NK-92 (cell line): ENCODE data around the gene DAP.
"Not testable (repeated sequence)": the region's sequence is repeated elsewhere in the genome, so short reads cannot be mapped to it uniquely, and the experiment has no call there.

Experiments
- DNase-seq: peaks from one replicate; lab custom pipeline; 2025; ENCODE audit not compliant: unreplicated experiment; lab: John Stamatoyannopoulos, UW

The DAP gene, protein sequence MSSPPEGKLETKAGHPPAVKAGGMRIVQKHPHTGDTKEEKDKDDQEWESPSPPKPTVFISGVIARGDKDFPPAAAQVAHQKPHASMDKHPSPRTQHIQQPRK

GRCh38 chr5:10761185-10761932, at the start of gene DAP:
Gene DAP (minus strand): TSS chr5:10761234. CDS start chr5:10761068, 166 bp downstream.
- DNase-seq: peak; percentile 33

- DNase-seq: no peak
Observed at GRCh38 chr5:10808347-10809226, 47.6 kb upstream of the DAP start.

GRCh38 chr5:10801931-10802666, 41.1 kb upstream of the DAP start:
- DNase-seq: no peak

DNA sequence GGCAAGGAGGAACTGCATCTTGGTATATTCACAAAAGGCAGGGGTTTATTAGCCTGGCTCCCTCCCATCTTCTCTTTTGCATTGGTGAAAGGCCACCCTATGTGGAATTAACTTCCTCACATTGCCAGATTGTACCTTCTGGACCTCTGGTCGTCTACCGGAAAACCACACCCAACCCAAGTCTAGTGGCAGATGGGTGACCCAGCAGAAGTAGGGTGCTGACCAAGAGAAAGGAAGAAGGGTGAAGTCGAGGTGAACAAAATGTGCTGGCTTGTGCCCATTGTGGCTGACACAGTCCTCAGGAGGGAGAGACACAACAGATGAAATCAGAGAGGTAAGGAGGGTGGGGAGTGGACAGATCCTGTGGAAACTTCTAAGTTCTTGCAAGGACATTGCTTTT, 39.8 kb upstream of the DAP start:
- no peak for DNase-seq

GRCh38 chr5:10797261-10797660, 36.2 kb upstream of the DAP start:
- no peak for DNase-seq

GRCh38 chr5:10793785-10794184, 32.8 kb upstream of the DAP start:
- DNase-seq: no peak

DNA sequence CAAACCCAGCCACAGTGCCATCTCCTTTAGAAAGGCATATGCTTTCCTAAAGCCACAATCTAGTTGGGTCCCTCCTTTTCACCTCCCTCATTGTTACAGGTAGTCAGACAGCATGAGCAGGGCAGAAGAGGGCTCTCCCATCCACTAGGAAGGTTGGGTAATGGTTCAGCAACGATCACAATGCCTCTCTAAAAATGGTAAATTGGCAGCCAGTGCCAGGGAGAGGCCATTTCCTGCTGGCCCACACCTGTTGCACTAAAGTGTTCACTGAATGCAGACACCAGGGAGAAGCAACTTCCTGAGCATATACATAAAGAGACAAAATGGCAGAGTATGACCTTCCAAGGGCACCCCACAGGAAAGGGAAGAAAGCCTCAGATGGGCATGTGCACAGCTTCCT, 31.3 kb upstream of the DAP start:
- DNase-seq: no peak

DNA sequence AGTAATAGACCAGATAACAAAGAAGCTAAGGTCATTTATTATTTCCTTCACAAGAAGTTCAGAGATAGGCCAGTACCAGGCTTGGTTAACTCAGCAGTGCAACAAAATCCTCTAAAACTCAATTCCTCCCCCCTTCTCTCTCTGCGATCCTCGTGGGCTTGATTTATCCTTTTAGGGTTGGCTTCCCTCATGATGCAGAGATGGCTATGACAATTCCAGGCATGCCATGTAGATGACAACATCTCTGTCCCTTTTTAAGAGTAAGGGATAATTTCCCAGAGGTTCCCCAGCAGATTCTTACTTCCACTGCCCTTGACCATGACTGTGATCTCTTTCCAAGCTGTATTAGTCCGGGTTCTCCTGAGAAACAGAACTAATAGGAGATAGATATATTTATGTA, 28.7 kb upstream of the DAP start:
- no peak for DNase-seq

GRCh38 chr5:10789021-10789420, 28.0 kb upstream of the DAP start:
- no peak for DNase-seq

DNA sequence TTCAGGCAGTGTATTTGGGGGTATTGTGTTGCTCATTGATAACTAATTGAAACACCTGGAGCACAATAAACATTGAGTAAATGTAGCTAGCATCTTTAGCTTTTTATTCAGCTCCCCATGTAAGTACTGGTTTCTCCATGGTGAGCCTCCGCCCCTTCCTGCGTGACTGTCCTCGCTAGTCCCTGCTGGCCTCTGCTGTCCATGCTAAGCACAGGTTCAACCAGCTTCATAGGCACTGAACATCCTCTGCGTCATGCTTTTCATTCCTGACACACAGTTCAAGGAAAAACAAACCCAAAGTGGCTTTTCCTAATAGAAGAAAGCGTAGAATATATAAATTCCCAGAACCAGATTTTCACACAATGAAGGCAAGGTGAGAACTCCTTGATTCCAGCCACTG, 27.3 kb upstream of the DAP start:
- no peak for DNase-seq

GRCh38 chr5:10786835-10787234, 25.8 kb upstream of the DAP start:
- no peak for DNase-seq

DNA sequence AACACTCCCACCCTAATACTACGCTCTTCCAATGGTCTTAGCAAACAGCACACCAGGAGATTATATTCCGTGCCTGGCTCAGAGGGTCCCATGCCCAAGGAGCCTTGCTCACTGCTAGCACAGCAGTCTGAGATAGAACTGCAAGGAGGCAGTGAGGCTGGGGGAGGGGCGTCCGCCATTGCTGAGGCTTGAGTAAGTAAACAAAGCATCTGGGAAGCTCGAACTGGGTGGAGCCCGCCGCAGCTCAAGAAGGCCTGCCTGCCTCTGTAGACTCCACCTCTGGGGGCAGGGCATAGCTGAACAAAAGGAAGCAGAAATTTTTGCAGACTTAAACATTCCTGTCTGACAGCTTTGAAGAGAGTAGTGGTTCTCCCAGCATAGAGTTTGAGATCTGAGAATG, 19.2 kb upstream of the DAP start:
- not testable (repeated sequence) for DNase-seq

- no peak for DNase-seq
Observed at GRCh38 chr5:10779592-10779991, 18.6 kb upstream of the DAP start.

- DNase-seq: no peak
Observed at GRCh38 chr5:10778179-10778910, 17.3 kb upstream of the DAP start.

- DNase-seq: no peak
Observed at GRCh38 chr5:10775646-10776045, 14.6 kb upstream of the DAP start.

DNA sequence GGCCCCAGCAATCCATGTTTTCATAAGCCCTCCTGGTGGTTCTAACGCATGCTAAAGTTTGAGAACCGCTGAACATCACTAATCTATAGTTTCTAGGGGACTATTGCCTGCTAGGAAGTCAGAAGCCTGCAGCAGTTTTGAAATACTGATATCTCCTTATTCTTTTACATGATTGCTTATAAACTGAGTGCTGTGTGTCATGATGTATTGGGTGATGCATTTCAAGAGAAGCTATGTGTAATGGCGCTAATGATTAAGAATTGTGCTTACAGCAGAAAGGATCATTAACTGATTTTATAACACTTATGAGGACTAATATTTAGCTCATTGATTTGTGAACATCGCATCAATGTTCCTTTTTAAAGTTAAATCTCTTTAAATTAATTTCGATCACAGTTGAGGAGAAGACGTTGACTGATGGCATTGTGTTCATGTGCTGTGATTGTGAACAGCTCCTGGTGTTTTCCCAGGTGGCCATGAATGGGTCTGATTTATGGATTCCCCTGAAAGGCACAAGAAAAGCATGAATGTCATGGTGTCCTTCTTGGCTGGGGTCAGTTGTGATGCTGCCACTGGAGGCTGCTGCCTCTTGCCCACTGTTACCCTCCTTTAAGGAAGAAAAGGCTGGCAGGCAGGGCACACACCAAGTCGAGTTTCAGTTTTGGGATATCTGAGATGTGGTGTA, 12.0 kb upstream of the DAP start:
- no peak for DNase-seq

- no peak for DNase-seq
Observed at GRCh38 chr5:10768328-10768899, 7.4 kb upstream of the DAP start.

GRCh38 chr5:10762776-10763500, 1.9 kb upstream of the DAP start:
- no peak for DNase-seq
